Right hindlimb (tissue), 1 donor: ENCODE measurements around the gene DCC.
A peak's percentile ranks its signal among the peaks of the same experiment; 100 is the strongest.

Experiments
- DNase-seq: peaks from one replicate; pipeline ENCODE4 v3.0.0-alpha.2; 2018

The DCC gene

GRCh38 chr18:52948868-52949444 is 609.0 kb downstream of the DCC start:
- no peak for DNase-seq

- DNase-seq: no peak
Measured at GRCh38 chr18:52950155-52950554, 610.2 kb downstream of the DCC start.

- DNase-seq: no peak
Measured at GRCh38 chr18:52953387-52953786, 613.4 kb downstream of the DCC start.

- no peak for DNase-seq
Measured at GRCh38 chr18:52963481-52963880, 623.5 kb downstream of the DCC start.

GRCh38 chr18:52970686-52971085 is 630.7 kb downstream of the DCC start:
- no peak for DNase-seq

GRCh38 chr18:52971097-52971496 is 631.1 kb downstream of the DCC start:
- no peak for DNase-seq

GRCh38 chr18:52979892-52980291 is 639.9 kb downstream of the DCC start:
- DNase-seq: no peak

- no peak for DNase-seq
Measured at GRCh38 chr18:52991246-52991645, 651.2 kb downstream of the DCC start.

- no peak for DNase-seq
Measured at GRCh38 chr18:52992041-52992440, 652.0 kb downstream of the DCC start.

GRCh38 chr18:52995875-52996274 is 655.9 kb downstream of the DCC start:
- DNase-seq: no peak

- no peak for DNase-seq
Measured at GRCh38 chr18:52999633-53000032, 659.6 kb downstream of the DCC start.

GRCh38 chr18:53004798-53005197 is 664.8 kb downstream of the DCC start:
- DNase-seq: no peak

GRCh38 chr18:53018791-53019190 is 678.8 kb downstream of the DCC start:
- DNase-seq: no peak

GRCh38 chr18:53025247-53025646 is 685.2 kb downstream of the DCC start:
- no peak for DNase-seq

- DNase-seq: no peak
Measured at GRCh38 chr18:53028565-53028964, 688.6 kb downstream of the DCC start.

GRCh38 chr18:53033128-53033527 is 693.1 kb downstream of the DCC start:
- DNase-seq: no peak

GRCh38 chr18:53038608-53039007 is 698.6 kb downstream of the DCC start:
- DNase-seq: no peak

GRCh38 chr18:53040286-53040685 is 700.3 kb downstream of the DCC start:
- DNase-seq: no peak

- no peak for DNase-seq
Measured at GRCh38 chr18:53056064-53056463, 716.1 kb downstream of the DCC start.

GRCh38 chr18:53070788-53071187 is 730.8 kb downstream of the DCC start:
- peak; percentile 20 for DNase-seq

GRCh38 chr18:53080687-53081086 is 740.7 kb downstream of the DCC start:
- DNase-seq: no peak

- no peak for DNase-seq
Measured at GRCh38 chr18:53093636-53094035, 753.6 kb downstream of the DCC start.

GRCh38 chr18:53101536-53102105 is 761.6 kb downstream of the DCC start:
- no peak for DNase-seq

GRCh38 chr18:53114441-53114840 is 774.4 kb downstream of the DCC start:
- DNase-seq: no peak

- no peak for DNase-seq
Measured at GRCh38 chr18:53115876-53116585, 776.0 kb downstream of the DCC start.
